GM19455 (cell line): ENCODE measurements around the gene TOGARAM1.

Experiments
- ATAC-seq: cut with Tn5 transposase; IDR thresholded peaks from one replicate; pipeline ENCODE4 v1.9.1; 2021; ENCODE audit not compliant: unreplicated experiment

Gene TOGARAM1

DNA sequence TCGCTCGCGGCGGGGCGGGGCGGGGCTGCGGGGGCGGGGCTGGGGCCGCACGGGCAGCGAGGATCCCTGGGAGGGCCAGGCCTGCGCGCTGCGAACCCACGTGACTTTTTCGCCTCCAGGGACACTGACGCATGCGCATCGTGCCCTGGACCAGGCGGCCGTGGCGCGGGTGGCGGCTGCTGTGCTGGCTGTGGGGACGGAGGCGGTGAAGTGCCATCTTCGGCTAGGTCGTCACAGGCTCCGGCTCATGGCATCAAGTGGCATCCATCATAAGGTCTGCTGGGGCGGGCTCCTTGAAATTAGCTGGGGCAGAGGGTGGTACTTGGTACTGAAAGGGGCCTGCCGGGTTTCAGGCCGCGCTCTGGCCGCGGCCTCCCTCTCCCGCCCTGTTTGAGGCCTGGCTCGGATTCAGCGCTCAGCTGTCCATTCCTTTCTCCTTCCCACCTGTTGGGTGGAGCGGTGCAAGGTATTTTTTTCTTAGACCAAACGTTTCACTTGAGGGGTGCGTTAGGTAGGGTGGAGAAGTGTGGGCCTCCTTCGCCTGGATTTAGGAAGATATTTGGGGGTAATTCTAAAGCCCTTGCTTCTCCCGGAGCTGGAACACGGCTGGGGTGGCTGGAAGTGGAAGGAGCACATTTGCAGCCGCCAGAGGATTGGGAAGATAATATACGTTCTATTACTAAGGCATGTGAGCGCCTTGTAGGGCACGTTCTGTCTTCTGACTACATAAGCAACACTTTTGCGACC lies 122.2 kb downstream of the TOGARAM1 start, which contains the start of gene PRPF39:
PRPF39 (plus strand) TSS at position 141 of the 747 bp plus-strand sequence. CDS start 11,124 bp downstream, outside the sequence.
- ATAC-seq: peak; percentile 90

DNA sequence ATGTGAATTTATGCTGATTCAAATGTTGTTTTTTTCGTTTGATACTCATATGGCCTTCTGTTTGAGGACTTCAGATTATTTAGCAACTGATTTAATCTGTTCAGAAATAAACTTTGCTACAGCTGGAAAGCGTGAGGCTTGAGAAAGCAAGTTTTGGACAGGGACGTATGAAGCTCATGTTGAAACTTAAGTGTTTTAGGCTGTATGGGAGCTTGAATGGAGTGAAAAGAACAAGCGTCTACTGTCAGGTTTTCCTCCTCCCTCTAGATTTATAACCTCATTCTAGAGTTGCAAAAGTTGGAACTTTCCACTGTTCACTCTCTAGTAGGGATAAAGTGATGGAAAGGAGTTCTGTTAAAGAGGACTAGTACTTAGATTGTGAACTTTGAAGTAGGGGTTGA lies 123.0 kb downstream of the TOGARAM1 start:
- ATAC-seq: no peak

DNA sequence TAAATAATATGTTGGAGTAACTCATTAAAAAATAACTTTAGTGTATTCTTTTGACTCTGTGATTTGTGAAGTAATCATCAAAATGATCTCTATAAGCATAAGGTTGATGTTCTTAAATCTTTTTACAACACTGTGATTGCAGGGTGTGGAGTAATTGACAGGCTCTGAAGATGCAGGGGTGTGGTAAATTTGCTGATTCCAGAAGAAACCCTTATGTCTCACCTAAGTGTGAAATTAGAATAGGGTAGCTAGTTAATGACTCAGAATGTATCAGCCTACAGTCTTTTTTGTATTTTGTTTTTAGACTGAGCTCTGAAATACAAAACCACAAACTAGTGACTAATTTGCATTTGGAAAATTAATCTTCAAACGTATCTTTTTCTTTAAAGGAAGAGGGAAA lies 127.8 kb downstream of the TOGARAM1 start:
- ATAC-seq: peak; percentile 66

DNA sequence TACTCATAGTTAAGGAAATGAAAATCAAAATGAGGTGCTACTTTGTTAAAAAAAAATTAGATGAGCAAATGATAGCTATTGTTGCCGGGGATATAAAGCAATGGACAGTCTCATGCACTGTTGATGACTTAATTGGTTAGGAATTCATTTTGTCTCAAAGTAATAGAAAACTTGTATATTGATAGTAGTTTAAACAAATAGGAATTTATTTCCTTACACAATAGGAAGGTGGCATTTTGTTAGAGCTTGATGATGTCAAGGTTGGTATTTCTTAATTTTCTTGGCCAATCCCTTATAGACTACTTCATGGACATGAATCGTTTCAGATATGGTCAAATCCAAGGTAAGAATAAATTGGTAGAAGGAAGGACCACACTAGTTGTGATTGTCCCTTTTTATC lies 129.7 kb downstream of the TOGARAM1 start:
- ATAC-seq: no peak

GRCh38 chr14:45094275-45094674 lies 132.3 kb downstream of the TOGARAM1 start:
- ATAC-seq: no peak

DNA sequence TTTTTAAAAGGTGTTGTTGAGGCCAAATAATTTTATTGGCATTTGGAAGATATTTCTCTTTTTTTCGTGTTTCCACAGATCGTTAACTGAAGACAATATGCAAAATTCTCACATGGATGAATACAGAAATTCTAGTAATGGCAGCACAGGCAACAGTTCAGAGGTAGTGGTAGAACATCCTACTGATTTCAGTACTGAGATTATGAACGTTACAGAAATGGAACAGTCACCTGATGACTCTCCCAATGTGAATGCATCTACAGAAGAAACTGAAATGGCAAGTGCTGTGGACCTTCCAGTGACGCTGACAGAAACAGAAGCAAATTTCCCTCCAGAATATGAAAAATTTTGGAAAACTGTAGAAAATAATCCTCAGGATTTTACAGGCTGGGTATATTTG lies 133.2 kb downstream of the TOGARAM1 start:
- ATAC-seq: no peak

- no peak for ATAC-seq
Measured at GRCh38 chr14:45096218-45096617, 134.2 kb downstream of the TOGARAM1 start.

GRCh38 chr14:45103806-45104205 lies 141.8 kb downstream of the TOGARAM1 start:
- ATAC-seq: no peak

- no peak for ATAC-seq
Measured at GRCh38 chr14:45104561-45104960, 142.6 kb downstream of the TOGARAM1 start.

GRCh38 chr14:45112896-45113781 lies 151.1 kb downstream of the TOGARAM1 start:
- ATAC-seq: no peak

GRCh38 chr14:45114327-45114726 lies 152.3 kb downstream of the TOGARAM1 start:
- ATAC-seq: no peak

GRCh38 chr14:45118594-45118993 lies 156.6 kb downstream of the TOGARAM1 start:
- ATAC-seq: no peak

DNA sequence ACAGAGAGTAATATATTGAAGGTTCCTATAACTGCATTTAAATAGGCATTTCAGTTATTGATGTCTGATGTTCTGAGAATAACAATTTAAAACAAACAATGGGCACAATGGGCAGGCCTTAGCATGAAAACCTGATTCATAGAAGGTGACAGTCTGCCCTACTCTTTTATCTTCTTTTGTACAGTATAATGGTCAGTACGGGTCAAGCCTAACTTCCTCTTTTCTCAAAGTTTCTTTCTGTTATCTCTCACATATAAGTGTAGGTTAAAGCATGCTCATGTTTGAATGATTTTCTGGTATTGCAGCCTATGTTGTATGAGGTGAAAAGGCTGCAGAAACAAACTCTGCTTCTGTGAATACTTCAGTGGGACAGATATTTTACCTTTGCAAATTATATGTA lies 158.1 kb downstream of the TOGARAM1 start:
- ATAC-seq: no peak

DNA sequence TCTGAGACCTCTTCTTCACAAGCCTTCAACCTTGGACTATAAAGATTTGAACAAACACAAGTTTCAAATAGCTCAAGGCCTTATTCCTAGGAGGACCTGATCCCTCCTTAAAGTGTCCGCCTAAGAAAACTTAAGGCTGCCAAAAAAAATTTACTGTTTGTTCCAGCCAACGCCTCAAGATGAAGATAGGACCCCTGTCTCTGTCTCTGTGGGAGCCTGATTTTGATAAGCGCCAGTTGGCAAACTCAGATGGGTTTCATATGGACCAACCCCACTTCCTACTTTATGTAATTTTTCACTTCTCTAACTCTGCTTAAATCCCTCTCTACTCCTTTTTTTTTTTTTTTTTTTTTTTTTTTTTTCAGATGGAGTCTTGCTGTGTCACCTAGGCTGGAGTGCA lies 161.3 kb downstream of the TOGARAM1 start:
- ATAC-seq: no peak
